Stimulated activated CD4-positive, alpha-beta T cell treated with anti-CD3 and anti-CD28 coated beads, Interleukin-15, amount 100 ng/mL, for 24 hours (primary cell): ENCODE measurements around the gene HIP1.
A peak's percentile ranks its signal among the peaks of the same experiment; 100 is the strongest.
"Not testable (repeated sequence)": the region's sequence is repeated elsewhere in the genome, so short reads cannot be mapped to it uniquely, and the experiment has no call there.

Experiments used
- DNase-seq: peaks from one replicate; pipeline ENCODE4 v3.0.0-alpha.2; 2020

Gene HIP1

GRCh38 chr7:75738604-75738974, at the start of gene HIP1:
Gene HIP1 (minus strand): TSS chr7:75738941. CDS start chr7:75738920, 21 bp downstream.
- no peak for DNase-seq

GRCh38 chr7:75788154-75788847, 49.6 kb upstream of the HIP1 start:
- DNase-seq = not testable (repeated sequence)

GRCh38 chr7:75783058-75783457, 44.3 kb upstream of the HIP1 start:
- DNase-seq = not testable (repeated sequence)

GRCh38 chr7:75780647-75781273, 42.0 kb upstream of the HIP1 start:
- not testable (repeated sequence) for DNase-seq

- not testable (repeated sequence) for DNase-seq
These were observed 40.8 kb upstream of the HIP1 start for GRCh38 chr7:75779516-75779915.

- DNase-seq = not testable (repeated sequence)
These were observed 40.3 kb upstream of the HIP1 start for GRCh38 chr7:75779035-75779434.

- DNase-seq = peak; percentile 78
These were observed 37.7 kb upstream of the HIP1 start for GRCh38 chr7:75776295-75776971.

GRCh38 chr7:75773958-75774357, 35.2 kb upstream of the HIP1 start:
- not testable (repeated sequence) for DNase-seq

GRCh38 chr7:75772081-75773077, 33.6 kb upstream of the HIP1 start, which contains the start of gene CCL26:
Gene CCL26 (minus strand): TSS chr7:75772211. CDS start chr7:75772176, 35 bp downstream.
- peak; percentile 20 for DNase-seq

GRCh38 chr7:75771224-75771623, 32.5 kb upstream of the HIP1 start:
- no peak for DNase-seq

GRCh38 chr7:75762350-75762917, 23.7 kb upstream of the HIP1 start:
- DNase-seq = no peak

GRCh38 chr7:75761801-75762200, 23.1 kb upstream of the HIP1 start:
- DNase-seq = not testable (repeated sequence)

- DNase-seq = no peak
These were observed 19.8 kb upstream of the HIP1 start for GRCh38 chr7:75758491-75758890.

GRCh38 chr7:75757860-75758259, 19.1 kb upstream of the HIP1 start:
- DNase-seq = no peak

- no peak for DNase-seq
These were observed 18.4 kb upstream of the HIP1 start for GRCh38 chr7:75756991-75757676.

GRCh38 chr7:75756206-75756990, 17.7 kb upstream of the HIP1 start:
- no peak for DNase-seq

GRCh38 chr7:75743455-75743859, 4.7 kb upstream of the HIP1 start:
- no peak for DNase-seq

GRCh38 chr7:75740846-75741497, 2.2 kb upstream of the HIP1 start:
- no peak for DNase-seq

- no peak for DNase-seq
These were observed 1.3 kb upstream of the HIP1 start for GRCh38 chr7:75739796-75740672.
